ENCODE measurements around the gene BRMS1L.
"Not testable (repeated sequence)": the region's sequence is repeated elsewhere in the genome, so short reads cannot be mapped to it uniquely, and the experiment has no call there.

Gene BRMS1L, protein sequence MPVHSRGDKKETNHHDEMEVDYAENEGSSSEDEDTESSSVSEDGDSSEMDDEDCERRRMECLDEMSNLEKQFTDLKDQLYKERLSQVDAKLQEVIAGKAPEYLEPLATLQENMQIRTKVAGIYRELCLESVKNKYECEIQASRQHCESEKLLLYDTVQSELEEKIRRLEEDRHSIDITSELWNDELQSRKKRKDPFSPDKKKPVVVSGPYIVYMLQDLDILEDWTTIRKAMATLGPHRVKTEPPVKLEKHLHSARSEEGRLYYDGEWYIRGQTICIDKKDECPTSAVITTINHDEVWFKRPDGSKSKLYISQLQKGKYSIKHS

DNA sequence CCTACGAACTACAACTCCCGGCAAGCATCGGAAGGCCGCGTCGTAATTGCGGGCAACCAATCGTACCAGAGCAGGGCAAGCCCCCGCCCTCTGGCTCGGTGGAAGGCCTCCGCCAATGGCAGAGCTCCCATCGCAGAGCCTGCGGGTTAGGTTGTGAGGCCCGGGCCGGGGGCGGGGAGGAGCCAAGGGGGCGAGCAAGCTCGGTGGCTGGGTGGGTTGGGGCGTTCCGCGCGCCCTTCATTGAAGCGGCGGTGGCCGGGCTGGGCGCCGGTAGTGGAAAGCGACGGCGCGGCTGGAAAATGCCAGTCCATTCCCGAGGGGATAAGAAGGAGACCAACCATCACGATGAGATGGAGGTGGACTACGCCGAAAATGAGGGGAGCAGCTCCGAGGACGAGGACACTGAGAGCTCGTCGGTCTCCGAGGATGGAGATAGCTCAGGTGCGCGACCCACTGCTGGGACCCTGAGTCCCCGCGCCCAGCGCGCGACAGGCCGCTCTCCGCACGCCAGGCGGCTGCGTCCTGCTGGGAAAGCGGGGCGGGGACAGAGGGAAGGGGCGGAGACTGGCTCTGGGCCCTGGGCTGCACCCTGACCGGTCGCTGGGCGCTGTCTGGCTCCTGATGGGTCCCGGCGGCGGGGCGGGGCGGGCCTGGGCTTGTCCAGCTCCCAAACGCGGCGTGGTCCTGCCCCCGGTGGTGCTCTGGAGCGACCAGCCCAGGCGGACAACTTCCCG, at the start of gene BRMS1L:
BRMS1L (plus strand) TSS at position 121 of the 734 bp plus-strand sequence; CDS start at position 300, 179 bp downstream.
- peak; percentile 99 for DNase-seq

DNA sequence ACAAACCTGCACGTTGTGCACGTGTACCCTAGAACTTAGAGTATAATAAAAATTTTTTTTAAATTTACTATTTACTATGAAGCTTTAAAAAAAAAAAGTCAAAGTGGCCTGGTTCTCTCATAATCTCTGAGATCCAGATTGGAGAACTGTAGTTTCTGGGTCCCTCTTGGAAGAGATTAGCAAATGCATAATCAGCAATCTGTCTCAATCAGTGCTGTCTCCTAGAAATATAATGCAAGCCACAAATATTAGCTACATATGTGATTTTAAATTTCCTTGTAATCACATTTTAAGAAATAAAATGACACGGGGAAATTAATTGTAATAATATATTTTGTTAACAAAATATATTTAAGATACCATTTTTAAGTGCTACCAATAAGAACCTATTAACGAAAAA, 49.3 kb upstream of the BRMS1L start:
- no peak for DNase-seq

GRCh38 chr14:35777550-35777949, 48.6 kb upstream of the BRMS1L start:
- DNase-seq, result not testable (repeated sequence)

- no peak for DNase-seq
Measured at GRCh38 chr14:35779368-35779767, 46.8 kb upstream of the BRMS1L start.

- DNase-seq, result no peak
Measured at GRCh38 chr14:35783699-35784098, 42.4 kb upstream of the BRMS1L start.

DNA sequence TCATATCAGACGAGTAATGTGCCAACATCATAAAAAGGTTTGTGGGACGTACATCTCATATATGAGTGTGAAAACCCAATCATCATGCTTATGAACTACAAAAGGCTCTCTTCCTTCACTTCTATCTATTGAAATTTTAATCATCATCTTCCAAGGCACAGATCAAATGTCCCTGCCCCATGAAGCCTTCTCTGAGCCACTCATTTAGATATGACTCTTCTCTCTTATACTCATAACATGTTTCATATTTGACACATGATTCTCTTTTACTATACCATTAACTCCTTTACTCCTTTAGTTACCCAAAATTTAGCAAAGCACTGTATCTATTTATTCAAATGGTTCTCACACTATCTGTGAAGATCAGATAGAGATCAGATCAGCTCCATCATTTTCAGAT, 39.3 kb upstream of the BRMS1L start:
- no peak for DNase-seq

- DNase-seq, result no peak
Measured at GRCh38 chr14:35789651-35790050, 36.5 kb upstream of the BRMS1L start.

DNA sequence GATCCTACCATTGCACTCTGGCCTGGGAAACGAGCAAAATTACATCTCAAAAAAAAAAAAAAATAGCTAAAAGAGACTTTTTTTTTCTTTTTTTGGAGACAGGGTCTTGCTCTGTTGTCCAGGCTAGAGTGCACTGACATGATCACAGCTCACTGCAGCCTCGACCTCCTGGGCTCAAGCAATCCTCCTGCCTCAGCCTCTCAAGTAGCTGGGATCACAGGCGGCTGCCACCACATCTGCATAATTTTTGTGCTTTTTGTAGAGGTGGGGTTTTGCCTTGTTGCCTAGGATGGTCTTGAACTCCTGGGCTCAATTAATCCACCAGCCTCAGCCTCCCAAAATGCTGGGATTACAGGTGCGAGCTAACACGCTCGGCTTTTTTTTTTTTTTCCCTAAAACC, 28.3 kb upstream of the BRMS1L start:
- no peak for DNase-seq

DNA sequence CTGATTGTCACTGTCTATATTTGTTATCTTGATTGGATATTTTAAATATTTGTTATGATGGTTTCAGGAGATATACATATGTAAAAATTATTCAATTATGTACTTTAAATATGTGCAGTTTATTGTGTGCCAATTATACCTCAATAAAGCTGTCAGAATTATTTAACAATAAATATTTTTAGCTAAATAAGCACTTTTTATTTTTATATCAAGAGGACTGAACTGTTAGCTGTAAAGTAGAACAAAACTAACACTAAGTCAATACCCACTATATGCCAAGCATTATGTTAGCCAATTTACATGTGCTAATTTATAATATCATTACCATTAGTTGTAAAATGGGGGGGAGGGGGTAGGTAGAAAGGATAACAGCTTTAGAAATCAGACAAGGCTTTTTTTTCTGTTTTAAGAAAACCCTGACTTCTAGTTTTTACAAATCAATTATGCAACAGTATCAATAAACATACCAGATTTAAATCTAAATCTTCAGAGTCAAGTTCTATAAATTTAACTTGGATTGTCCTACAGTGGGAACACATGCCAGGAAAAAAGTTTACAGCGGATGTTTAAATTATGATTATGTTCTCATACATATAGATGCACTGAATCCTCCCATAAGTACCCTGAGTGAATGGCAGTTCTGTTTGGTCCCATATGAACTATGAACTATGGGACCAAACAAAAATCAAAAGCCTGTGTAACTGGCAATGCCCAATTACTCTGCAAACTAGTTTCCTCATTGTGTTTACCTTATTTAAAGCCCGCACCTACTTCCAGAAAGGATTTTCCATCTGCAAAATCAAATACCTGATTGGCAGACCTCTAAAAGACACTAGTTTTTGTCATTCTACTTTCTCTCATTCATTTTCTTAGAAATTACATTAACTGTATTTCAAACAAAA, 19.9 kb upstream of the BRMS1L start:
- no peak for DNase-seq

- no peak for DNase-seq
Measured at GRCh38 chr14:35807131-35807961, 18.8 kb upstream of the BRMS1L start.

DNA sequence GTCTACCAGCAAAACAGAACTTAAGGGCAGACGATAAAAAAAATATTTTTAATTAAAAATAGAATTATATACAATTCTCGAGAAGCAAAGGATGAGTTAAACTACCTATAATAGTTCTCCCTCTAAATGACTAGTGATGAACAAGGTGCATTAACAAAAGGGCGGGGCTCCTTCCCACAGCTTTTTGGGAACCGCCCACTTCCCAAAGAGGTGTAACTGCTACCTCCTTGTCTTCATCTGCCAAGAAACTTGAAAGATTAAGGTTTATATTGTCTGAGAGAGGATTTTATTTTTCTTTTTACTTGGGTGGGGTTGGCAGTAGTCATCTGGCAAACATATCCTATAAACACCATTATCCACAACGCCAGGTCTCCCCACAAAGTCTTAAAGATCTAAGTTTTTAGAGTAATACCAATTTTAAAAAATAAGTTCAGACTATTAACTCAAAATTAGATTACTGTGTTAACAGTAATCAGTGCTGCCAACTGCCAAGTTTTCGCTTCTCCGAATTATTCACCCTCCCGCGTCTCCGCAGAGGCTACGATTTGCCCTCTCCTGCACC, 18.0 kb upstream of the BRMS1L start:
- DNase-seq, result no peak

DNA sequence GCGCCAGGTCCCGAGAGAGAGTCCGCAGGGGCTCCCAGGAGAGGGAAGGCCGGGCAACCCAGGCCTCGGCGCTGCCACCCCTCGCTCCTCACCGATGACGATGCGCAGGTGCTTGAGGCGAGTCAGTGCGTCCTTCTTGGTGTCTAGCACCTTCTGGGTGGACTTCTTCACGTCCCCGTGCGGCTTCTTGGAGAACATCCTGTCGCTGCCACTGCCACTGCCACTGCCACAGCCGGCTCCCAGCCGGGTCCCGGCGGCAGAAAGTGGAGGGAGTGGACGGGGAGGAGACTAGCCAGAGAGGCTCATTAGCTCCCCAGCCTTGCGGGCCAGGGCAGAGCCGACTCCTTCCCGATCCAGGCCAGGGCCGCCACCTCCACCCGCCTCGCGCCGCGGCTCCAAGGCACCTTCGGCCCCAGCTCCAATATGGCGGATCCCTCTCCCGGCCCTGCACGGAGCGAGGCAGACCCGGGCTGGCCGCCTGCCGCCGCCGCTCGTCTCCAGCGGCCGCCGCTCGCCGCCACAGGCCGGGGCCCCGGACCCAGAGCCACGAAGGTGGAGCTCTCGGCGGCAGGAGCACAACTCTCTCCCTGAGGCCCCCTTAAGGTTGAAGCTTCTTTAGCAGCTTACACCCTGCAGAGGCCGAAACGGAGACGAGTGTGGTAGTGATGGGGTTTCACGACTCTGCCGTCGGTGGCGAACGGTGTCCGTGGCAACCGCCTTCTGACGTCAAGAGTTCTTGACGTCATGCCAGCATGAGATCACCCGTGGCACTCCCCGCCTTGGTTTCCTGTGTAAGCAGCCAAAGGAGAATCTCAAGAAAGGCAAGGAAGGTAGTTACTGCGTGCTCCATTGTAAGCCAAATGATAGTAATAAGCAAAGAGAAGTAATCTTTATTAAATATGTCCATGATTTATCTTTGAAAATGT, 17.2 kb upstream of the BRMS1L start, which contains the start of gene RALGAPA1:
RALGAPA1 (minus strand) TSS at position 658 of the 926 bp plus-strand sequence; CDS start at position 198, 460 bp downstream.
- DNase-seq, result peak; percentile 97

DNA sequence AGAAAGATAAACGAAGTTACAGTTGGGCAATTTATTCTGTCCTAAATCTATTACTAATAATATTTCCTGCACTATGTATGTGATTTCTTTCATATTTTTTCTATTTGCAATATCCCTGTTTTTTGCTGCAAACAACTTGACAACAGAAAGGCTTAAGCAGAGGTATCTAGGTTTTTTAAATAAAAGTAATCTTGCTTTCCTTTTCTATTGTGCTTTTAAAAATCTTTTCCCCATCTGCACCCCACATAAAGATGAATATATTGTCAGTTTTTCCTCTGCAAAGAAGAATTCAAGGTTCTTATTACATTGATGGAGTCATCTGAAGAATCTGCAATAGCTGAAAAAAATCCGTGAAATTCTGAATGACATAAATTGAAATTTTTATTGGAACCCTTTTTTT, 16.5 kb upstream of the BRMS1L start:
- no peak for DNase-seq

- no peak for DNase-seq
Measured at GRCh38 chr14:35810963-35811362, 15.2 kb upstream of the BRMS1L start.

GRCh38 chr14:35814371-35815005, 11.7 kb upstream of the BRMS1L start:
- peak; percentile 66 for DNase-seq

- DNase-seq, result peak; percentile 23
Measured at GRCh38 chr14:35818346-35819115, 7.6 kb upstream of the BRMS1L start.

DNA sequence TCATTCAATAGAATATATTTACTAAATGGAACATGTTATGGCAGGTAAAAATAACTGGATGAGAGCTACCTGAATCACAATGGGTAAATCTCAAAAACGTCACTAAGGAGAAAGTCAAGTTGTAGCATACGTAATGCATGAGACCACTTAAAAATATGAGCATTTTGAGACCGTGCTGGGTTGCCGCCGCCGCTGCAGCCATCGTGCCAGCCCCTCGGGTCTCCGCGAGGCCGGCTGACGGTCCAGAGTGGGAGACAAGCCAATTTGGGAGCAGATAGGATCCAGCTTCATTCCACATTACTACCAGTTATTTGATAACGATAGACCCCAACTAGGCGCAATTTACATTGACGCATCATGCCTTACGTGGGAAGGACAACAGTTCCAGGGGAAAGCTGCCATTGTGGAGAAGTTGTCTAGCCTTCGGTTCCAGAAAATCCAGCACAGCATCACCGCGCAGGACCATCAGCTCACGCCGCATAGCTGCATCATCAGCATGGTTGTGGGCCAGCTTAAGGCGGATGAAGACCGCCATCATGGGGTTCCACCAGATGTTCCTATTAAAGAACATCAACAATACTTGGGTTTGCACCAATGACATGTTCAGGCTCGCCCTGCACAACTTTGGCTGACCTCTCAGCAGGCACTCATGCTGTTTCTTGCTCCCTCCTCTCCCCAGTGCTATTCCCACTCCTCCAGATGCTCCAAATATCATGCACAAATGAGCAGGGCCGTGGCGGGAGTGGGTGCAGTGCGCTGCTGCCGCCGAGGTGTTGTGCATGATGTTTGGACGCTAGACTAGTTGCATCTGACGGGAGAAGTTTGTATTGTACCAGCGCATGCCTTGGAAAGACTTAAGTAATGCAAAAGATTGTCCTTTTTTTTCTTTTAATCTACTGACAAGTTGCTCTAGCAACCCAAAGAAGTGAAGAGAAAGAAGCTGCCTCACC, 6.3 kb upstream of the BRMS1L start:
- no peak for DNase-seq

Data from inflammatory macrophage treated with lipopolysaccharide for 4 hours (primary cell).